GM19324 (cell line): ENCODE results near the gene ING3.
"Not testable (repeated sequence)": the region's sequence is repeated elsewhere in the genome, so short reads cannot be mapped to it uniquely, and the experiment has no call there.

ENCODE experiments used
- ATAC-seq: cut with Tn5 transposase; IDR thresholded peaks from one replicate; pipeline ENCODE4 v1.9.1; 2021; ENCODE audit warnings: mild to moderate bottlenecking, moderate library complexity; ENCODE audit not compliant: unreplicated experiment, low FRiP score

The ING3 gene

GRCh38 chr7:120949998-120950538 lies 509 bp upstream of the ING3 start:
- no peak for ATAC-seq

GRCh38 chr7:120951309-120951699 lies 727 bp downstream of the ING3 start:
- ATAC-seq = no peak

GRCh38 chr7:120951826-120952225 lies 1.2 kb downstream of the ING3 start:
- no peak for ATAC-seq

GRCh38 chr7:120955577-120956149 lies 5.1 kb downstream of the ING3 start:
- no peak for ATAC-seq

GRCh38 chr7:120959929-120960484 lies 9.4 kb downstream of the ING3 start:
- no peak for ATAC-seq

GRCh38 chr7:120960714-120961113 lies 10.1 kb downstream of the ING3 start:
- no peak for ATAC-seq

GRCh38 chr7:120961638-120962173 lies 11.1 kb downstream of the ING3 start:
- no peak for ATAC-seq

GRCh38 chr7:120964088-120964487 lies 13.5 kb downstream of the ING3 start:
- ATAC-seq = no peak

- no peak for ATAC-seq
Measured at GRCh38 chr7:120966961-120967360, 16.4 kb downstream of the ING3 start.

GRCh38 chr7:120973849-120974248 lies 23.3 kb downstream of the ING3 start:
- no peak for ATAC-seq

GRCh38 chr7:120979765-120980499 lies 29.4 kb downstream of the ING3 start:
- ATAC-seq = no peak

GRCh38 chr7:120981117-120981516 lies 30.5 kb downstream of the ING3 start:
- no peak for ATAC-seq

- ATAC-seq = no peak
Measured at GRCh38 chr7:120981888-120982615, 31.5 kb downstream of the ING3 start.

- not testable (repeated sequence) for ATAC-seq
Measured at GRCh38 chr7:120983592-120983991, 33.0 kb downstream of the ING3 start.

- no peak for ATAC-seq
Measured at GRCh38 chr7:120984406-120984805, 33.8 kb downstream of the ING3 start.

- no peak for ATAC-seq
Measured at GRCh38 chr7:120985130-120985758, 34.7 kb downstream of the ING3 start.

GRCh38 chr7:120985839-120986238 lies 35.3 kb downstream of the ING3 start:
- ATAC-seq = no peak

- ATAC-seq = no peak
Measured at GRCh38 chr7:120986650-120987049, 36.1 kb downstream of the ING3 start.

GRCh38 chr7:120987280-120987679 lies 36.7 kb downstream of the ING3 start:
- no peak for ATAC-seq
